GM21360 (cell line): ENCODE measurements around the gene PRF1.
"Not testable (repeated sequence)": the region's sequence is repeated elsewhere in the genome, so short reads cannot be mapped to it uniquely, and the experiment has no call there.

ENCODE experiments used
- ATAC-seq: cut with Tn5 transposase; IDR thresholded peaks from one replicate; pipeline ENCODE4 v1.9.1; 2021; ENCODE audit warnings: mild to moderate bottlenecking, moderate library complexity; ENCODE audit not compliant: unreplicated experiment

The PRF1 gene

GRCh38 chr10:70594161-70594560 is 8.4 kb downstream of the PRF1 start:
- no peak for ATAC-seq

- no peak for ATAC-seq
Observed at GRCh38 chr10:70593513-70593890, 9.0 kb downstream of the PRF1 start.

GRCh38 chr10:70592746-70593512 is 9.6 kb downstream of the PRF1 start:
- no peak for ATAC-seq

GRCh38 chr10:70592186-70592735 is 10.3 kb downstream of the PRF1 start:
- ATAC-seq = no peak

- ATAC-seq = no peak
Observed at GRCh38 chr10:70590655-70591416, 11.7 kb downstream of the PRF1 start.

GRCh38 chr10:70589762-70590654 is 12.5 kb downstream of the PRF1 start:
- ATAC-seq = no peak

GRCh38 chr10:70588859-70589570 is 13.5 kb downstream of the PRF1 start:
- ATAC-seq = no peak

- ATAC-seq = no peak
Observed at GRCh38 chr10:70588255-70588654, 14.3 kb downstream of the PRF1 start.

GRCh38 chr10:70587045-70587658 is 15.4 kb downstream of the PRF1 start:
- ATAC-seq = no peak

- no peak for ATAC-seq
Observed at GRCh38 chr10:70586348-70586930, 16.1 kb downstream of the PRF1 start.

GRCh38 chr10:70585578-70586169 is 16.9 kb downstream of the PRF1 start:
- ATAC-seq = no peak

- no peak for ATAC-seq
Observed at GRCh38 chr10:70584909-70585544, 17.5 kb downstream of the PRF1 start.

GRCh38 chr10:70584366-70584765 is 18.2 kb downstream of the PRF1 start:
- ATAC-seq = no peak

- no peak for ATAC-seq
Observed at GRCh38 chr10:70583669-70584037, 18.9 kb downstream of the PRF1 start.

- no peak for ATAC-seq
Observed at GRCh38 chr10:70582793-70583668, 19.5 kb downstream of the PRF1 start.

- not testable (repeated sequence) for ATAC-seq
Observed at GRCh38 chr10:70581176-70581575, 21.4 kb downstream of the PRF1 start.

GRCh38 chr10:70579234-70580002 is 23.1 kb downstream of the PRF1 start:
- ATAC-seq = no peak
